HG03378 (cell line): ENCODE measurements around the gene MORC3.
"Not testable (repeated sequence)": the region's sequence is repeated elsewhere in the genome, so short reads cannot be mapped to it uniquely, and the experiment has no call there.

Experiments used
- ATAC-seq: cut with Tn5 transposase; IDR thresholded peaks from one replicate; pipeline ENCODE4 v1.9.1; 2021; ENCODE audit warnings: mild to moderate bottlenecking, moderate library complexity; ENCODE audit not compliant: unreplicated experiment

MORC3 gene

DNA sequence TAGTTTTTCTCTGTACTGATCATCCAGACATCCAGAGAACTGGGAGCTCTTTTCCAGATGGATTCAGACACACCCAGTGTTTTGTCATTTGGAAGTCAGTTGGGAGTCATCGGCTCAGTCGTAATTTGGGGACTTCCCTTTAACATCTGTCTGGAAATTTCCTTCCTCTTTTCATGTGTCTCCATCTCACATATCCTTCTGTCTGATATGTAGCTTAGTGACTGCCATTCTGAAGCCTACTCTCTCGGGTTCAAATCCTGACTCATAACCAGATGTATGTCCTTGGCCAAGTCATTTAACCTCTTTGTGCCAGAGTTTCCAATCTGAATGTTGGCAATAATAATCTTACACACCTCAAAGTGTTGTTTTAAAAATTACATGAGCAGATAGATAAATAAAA is 3.0 kb downstream of the MORC3 start:
- no peak for ATAC-seq

DNA sequence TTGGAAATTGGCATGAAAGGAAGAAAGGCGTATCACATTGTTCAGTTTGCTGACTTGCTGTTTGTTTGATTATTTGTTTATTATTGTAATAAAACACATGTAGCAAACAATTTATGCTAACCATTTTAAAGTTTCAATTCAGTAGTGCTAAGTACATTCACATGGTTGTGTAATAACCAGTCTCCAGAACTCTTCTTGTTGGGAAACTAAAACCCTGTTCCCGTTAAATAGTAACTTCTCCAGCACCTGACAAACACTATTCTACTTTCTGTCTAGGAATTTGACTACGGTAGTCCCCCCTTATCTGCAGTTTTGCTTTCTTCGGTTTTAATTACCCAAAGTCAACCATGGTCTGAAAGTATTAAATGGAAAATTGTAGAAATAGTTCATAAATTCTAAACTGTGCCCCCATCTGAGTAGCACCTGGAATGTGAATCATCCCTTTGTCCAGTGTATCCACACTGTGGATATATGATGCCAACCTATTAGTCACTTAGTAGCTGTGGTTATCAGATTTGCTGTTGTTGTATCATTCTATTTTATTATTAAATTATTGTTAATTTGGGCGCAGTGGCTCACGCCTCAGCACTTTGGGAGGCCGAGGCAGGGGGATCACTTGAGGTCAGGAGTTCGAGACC is 5.5 kb downstream of the MORC3 start:
- ATAC-seq: no peak

DNA sequence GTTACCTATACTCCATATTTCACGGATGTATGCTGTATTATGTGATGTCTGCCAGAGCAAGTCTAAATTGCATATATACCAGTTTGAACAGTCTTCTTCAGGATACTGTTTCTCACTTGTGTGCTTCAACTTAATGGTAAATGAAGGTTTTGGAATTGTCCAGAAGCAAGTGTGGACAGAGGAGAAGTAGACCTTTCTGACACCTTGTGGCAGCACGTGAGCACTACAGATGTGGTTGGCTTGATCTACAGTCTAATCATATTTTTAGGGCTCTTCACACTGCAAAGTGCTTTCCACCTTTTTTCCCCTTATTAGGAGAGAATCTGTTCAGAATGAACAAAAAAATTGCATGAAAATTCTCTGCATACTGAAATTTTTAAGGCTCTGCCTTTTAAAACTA is 10.9 kb downstream of the MORC3 start:
- ATAC-seq: no peak

DNA sequence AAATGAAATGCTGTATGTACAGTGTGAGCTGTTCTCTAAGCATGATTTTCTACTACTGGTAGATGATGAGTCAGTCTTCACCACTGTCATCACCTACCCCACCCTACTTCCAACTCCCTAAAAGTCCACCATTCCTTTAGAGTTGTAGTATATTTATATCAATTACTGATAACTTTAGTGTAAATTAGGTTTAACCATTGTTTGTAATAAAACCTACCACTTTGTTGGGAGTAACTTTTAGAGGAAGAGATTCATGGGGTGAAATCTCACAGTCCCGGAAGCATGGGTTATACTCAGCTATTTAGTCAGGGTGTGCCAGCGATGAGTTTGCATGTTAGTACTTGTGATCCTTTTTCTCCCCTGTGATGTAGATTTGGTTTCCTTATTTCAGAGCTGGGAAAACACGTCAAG is 17.1 kb downstream of the MORC3 start:
- ATAC-seq: no peak

DNA sequence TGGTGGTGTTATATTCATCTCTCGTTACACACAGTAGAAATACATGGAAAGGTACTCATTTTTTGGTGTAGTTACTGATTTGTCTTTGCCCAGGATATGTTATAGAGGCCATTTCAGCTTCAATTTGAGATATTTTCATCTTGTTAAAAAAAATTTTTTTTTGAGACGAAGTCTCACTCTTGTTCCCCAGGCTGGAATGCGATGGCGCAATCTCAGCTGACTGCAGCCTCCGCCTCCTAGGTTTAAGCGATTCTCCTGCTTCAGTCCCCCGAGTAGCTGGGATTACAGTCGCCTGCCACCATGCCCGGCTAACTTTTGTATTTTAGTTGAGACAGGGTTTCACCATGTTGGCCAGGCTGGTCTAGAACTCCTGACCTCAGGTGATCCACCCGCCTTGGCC is 19.0 kb downstream of the MORC3 start:
- ATAC-seq: no peak

DNA sequence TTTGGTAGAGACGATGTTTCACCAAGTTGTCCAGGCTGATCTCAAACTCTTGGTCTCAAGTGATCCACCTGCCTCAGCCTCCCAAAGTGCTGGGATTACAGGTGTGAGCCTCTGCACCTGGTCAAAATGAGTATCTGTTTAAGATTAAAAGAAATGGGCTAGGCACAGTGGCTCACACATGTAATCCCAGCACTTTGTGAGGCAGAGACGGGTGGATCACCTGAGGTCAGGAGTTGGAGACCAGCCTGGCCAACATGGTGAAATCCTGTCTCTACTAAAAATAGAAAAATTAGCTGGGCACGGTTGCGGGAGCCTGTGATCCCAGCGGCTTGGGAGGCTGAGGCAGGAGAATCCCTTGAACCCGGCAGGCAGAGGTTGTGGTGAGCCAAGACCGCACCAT is 22.6 kb downstream of the MORC3 start:
- ATAC-seq: not testable (repeated sequence)

DNA sequence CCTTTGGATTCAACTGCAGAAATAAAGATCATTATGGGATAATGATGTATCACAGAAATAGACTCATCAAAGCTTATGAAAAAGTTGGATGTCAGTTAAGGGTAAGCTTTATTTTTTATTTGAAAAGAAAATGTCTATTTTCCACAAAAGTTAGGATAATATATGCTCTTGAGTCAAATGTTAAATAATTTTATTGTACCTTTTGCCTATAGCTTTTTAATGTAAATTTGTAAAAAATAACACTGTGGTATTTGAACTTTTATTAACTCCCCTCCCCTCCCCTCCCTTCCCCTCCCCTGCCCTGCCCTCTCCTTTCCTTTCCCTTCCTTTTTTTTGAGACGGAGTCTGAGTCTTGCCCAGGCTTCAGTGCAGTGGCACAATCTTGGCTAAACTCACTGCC is 24.9 kb downstream of the MORC3 start:
- ATAC-seq: no peak

DNA sequence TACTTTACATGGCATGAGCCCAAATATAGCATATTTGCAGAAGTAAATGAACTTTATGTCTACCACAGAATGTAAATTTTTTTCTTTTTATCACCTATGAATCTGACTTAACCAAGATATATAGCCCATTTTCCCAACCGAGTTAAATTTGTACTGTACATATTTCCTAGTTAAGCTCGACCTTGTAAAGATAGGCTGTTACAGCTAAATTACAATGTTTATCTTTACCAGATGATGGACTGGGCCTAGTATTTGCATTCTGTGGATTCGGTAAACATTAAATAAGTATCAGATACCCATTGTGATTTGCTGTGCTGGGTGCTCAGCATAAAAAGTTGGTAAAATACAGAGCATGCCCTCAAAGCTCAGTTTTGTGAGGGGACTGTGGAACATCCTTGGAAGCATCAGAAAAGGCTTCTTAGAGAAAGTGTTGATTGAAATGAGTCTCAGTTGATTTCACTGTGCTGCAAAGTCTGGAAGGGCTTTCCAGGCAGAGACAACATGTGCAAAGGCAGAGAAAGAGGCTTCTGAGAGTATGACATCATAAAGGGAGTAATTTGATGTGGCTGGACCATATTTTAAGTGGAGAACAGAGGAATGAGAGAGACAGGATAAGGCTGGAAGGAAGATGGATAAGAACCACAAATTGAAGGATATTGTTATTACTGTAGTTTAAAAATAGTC is 27.4 kb downstream of the MORC3 start:
- no peak for ATAC-seq

DNA sequence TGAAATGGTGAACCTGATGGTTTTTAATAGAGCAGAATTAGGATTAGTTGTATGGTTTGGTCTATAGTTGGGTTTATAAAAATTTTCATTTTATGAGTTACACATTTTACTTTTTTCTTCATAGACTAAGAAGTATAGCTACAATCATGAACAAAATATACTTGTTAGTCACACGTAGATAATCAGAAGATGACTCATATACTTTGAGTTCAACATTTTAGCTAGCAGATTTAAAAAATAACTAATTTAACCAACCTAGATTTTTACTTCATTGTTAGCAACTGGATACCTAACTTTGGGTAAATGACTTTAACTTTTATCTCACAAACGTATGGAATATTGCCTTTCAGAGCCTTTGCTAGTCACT is 27.9 kb downstream of the MORC3 start:
- no peak for ATAC-seq

DNA sequence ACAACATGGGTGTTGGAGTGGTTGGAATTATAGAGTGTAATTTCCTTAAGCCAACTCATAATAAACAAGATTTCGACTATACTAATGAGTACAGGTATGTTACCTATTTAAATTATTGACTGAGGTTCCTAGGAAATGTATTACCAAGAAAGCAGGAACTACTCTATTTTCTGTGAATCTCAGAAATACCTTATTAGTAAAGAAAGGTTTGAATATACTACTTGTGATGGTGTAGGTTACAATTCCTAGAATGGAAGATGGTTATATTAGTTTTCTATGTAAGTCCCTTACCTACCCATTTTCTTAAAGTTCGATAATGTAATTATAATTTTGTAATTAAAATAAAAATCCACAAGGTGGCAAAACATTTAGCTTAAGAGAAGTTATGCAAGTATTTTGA is 29.3 kb downstream of the MORC3 start:
- no peak for ATAC-seq

DNA sequence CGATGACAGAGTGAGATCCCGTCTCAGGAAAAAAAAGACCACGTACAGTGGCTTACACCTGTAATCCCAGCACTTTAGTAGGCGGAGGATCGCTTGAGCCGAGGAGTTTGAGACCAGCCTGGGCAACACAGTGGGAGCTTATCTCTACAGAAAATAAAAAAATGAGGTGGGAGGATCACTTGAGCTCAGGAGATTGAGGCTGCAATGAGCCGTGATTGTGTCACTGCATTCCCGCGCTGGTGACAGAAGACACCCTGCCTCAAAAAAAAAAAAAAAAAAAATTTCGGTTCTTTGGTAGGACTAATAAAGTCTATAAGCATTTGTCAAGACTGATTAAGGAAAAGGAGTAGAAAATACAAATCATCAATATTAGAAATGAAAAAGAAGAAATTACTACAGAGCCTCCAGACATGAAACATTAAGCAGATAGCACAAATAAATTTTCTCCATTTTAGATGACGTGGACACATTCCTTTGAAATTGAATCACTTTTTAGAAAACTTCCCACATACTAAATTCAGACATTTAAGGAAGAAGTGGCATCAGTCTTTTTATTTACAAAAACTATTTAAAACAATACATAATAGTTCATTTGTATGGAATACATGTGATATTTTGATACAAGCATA is 30.4 kb downstream of the MORC3 start:
- ATAC-seq: no peak

DNA sequence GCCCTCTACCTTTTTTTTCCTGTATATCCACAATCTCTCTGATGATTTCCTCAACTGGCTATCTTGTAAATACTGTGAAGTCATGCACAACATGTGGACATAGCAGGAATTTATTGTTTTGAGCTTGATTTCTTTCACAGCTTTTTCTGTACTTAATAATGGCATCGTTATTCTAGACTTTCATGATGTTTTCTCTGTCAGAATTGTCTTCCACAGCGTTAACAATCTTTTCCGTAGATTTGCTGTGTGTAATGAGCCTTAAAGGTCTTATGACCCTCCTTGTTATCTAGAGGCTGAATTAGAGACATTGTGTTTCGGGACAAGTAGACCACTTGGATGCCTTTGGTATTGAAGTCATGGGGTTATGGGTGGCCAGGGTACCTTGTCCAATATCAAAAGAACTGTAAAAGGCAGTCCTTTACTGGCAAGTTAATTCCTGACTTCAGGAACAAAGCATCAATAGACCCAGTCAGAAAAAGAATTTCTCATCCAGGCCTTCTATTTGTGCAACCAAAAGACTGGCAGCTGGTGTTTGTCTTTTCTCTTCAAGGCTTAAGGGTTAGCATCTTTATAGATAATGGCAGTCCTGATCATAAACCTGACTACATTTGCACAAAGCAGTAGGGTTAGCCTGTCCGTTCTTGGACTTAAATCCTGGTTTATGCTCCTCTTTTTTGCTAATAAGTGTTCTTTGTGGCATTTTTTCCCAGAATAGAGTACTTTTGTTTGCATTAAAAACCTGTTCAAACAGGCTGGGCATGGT is 35.1 kb downstream of the MORC3 start:
- ATAC-seq: no peak

DNA sequence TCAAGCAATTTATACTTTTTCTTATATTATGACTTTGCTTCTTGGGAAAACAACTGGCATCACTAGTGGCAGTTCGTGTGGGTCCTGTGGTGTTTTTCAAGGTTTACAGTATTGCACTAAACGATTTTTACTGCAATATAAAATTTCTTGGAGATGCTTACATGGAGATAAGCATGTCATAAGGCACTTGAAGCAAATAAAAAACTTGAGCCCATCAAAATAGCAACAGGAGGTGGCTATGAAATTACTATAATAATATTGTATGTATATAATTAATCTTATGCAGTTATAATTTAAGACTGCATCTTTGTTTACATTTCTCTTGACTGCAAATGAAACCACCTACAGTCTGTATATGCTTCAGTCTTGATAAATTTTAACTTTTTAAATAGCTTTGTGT is 35.9 kb downstream of the MORC3 start:
- no peak for ATAC-seq

DNA sequence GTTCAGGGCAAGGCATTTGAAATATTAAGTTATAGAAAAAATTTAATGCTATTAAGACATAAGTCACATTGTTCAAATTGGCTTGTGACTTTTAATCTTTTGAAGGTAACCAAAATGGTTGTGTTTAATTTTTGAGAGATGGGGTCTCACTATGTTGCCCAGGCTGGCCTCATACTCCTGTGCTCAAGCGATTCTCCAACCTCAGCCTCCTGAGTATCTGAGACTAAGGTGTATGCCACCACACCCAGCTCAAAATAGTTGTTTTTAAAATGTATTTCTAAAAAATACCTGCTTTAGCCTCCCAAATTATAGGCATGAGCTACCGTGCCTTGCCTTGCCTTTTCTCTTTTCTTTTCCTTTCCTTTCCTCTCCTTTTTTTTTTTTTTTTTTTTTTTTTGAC is 39.2 kb downstream of the MORC3 start:
- ATAC-seq: no peak

DNA sequence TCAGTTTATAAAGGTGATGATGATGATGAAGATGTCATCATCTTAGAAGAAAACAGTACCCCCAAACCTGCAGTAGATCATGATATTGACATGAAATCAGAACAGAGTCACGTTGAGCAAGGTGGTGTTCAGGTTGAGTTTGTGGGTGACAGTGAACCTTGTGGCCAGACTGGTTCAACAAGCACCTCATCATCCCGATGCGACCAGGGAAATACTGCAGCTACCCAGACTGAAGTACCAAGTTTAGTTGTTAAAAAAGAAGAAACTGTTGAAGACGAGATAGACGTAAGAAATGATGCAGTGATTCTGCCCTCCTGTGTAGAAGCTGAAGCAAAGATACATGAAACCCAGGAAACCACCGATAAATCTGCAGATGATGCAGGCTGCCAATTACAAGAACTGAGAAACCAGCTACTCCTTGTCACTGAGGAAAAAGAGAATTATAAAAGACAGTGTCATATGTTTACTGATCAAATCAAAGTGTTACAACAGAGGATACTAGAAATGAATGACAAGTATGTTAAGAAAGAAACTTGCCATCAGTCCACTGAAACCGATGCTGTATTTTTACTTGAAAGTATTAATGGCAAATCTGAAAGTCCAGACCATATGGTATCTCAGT is 49.2 kb downstream of the MORC3 start:
- no peak for ATAC-seq

DNA sequence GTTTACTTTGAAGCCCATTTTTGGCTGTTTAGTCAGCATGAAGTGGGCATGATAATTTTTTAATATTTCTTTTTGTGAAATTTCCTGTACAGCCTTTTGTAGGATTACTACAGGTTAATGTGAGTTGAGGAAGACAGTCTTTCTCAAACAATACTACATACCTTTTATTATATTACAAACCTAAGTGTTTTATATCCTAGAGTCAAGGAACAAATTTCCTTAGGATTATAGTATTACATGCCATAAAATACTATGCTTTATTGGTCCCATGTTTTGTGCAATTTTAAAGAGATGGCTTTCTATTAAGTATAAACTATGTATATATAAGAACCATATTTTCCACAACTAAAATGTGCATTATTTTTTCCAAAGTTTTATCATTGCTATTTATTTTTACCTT is 56.0 kb downstream of the MORC3 start:
- ATAC-seq: no peak

DNA sequence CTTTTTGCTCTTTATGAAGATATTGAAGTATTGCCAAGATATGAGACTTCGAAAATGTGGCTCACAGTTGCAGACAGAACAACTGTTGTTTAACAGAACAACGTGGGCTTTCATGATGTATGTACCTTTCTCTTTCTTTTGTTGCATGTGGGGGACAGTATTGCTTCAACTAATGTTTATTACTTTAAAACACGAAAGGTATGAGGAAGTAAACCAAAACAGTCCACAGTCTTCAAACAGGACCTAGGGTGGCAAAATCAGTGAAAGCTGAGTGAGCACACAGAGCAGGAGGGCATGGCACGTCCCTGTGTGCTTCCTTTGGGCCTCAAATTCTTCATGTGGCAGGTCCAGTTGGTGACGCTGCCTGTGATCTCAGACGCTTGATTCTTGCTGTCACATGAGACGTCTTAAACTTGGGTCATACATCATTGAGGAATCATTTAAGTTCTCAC is 57.4 kb downstream of the MORC3 start:
- ATAC-seq: no peak

DNA sequence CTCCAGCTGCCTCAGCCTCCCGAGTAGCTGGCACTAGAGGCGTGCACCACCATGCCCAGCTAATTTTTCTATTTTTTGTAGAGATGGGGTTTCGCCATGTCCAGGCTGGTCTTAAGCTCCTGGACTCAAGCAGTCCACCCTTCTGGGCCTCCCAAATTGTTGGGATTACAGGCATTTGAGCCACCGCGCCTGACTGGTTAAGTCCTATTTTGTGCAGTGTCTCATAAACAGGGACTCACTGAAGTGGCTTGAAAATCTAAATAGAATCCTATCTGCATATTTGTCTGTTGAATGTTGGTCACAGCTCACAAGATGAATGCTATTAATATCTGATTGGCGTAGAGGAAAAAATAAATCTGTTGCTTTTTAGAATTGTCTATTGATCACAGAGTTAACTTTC is 59.3 kb downstream of the MORC3 start:
- ATAC-seq: no peak

DNA sequence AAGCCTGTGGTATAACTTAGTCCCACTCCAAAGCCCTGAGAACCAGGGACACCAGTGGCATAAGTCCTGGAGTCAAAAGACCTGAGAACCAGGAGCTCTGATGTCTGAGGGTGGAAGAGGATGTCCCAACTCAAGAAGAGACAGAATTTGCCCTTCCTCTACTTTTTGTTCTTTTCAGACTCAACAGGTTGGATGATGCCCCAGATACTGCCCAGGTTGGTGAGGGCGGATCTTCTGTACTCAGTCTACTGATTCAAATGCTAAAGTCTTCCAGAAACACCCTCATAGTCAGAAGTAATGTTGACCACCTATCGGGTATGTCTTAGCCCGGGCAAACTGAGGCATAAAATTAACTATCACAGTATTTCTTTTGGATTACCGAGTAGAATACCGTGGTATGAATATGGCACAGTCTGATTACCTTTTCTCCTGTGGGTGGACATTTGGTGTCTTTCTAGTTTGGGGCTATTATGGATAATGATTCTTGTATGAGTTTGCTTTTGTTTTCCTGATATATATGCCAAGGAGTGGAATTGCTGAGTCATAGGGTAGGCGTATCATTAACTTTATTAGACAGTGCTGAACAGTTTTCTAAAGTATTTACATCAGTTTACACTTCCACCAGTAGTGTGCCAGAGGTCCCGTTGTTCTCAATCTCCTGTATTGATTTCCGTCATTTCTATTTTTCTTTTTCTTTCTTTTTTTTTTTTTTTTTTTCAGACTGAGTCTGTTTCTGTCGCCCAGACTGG is 62.0 kb downstream of the MORC3 start:
- no peak for ATAC-seq

DNA sequence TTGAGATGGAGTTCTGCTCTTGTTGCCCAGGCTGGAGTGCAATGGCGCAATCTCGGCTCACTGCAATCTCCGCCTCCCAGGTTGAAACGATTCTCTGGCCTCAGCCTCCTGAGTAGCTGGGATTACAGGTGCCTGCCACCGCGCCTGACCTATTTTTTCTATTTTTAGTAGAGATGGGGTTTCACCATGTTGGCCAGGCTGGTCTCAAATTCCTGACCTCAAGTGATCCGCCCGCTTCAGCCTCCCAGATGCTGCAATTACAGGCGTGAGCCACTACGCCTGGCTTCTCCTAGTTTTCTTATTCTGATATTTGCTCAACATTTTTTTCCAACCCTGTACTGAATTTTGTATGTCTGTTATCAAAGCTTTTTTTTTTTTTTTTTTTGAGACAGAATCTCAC is 62.7 kb downstream of the MORC3 start:
- ATAC-seq: not testable (repeated sequence)

DNA sequence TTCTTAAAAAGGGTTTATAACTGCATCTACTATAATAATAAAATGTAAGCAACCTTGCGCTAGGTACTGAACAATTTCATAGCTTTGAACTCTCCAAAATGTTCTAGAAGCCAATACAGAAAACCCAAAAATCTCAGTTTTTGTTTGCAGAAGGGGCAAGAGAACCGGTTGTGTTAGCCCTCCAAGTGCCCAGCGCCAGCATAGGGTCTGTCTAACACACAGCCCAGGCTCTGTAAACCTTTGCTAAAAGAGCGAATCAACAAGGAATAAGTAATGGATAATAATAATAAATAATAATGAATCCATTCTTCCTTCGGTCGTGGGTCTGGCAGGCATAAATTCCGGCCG is 64.9 kb downstream of the MORC3 start:
- peak; percentile 28 for ATAC-seq
